Trophoblast cell (in vitro differentiated cells and primary cell): ENCODE measurements around the gene WASF3.
A peak's percentile ranks its signal among the peaks of the same experiment; 100 is the strongest.

Experiments used
- DNase-seq, 2 donors: peaks; one replicate each; pipeline ENCODE4 v3.0.0-alpha.2; 2016
- H2AFZ ChIP-seq: 2 replicates; pipeline ENCODE4 v1.6.1; 2013; ENCODE audit warnings: low read length, moderate library complexity, mild to moderate bottlenecking; ENCODE audit not compliant: insufficient read depth, poor library complexity
- H2AK5ac ChIP-seq: 2 replicates; pipeline ENCODE4 v1.6.1; 2013; ENCODE audit warnings: mild to moderate bottlenecking, low read length
- H2BK120ac ChIP-seq: 2 replicates; pipeline ENCODE4 v1.6.1; 2013; ENCODE audit warnings: low read length, mild to moderate bottlenecking, moderate library complexity; ENCODE audit not compliant: insufficient read depth, poor library complexity
- H2BK12ac ChIP-seq: 2 replicates; pipeline ENCODE4 v1.6.1; 2013; ENCODE audit warnings: mild to moderate bottlenecking, low read length, moderate library complexity
- H2BK5ac ChIP-seq: 2 replicates; pipeline ENCODE4 v1.6.1; 2013; ENCODE audit warnings: low read length, low read depth, moderate library complexity, mild to moderate bottlenecking; ENCODE audit not compliant: poor library complexity
- H3K14ac ChIP-seq: 2 replicates; pipeline ENCODE4 v1.6.1; 2013; ENCODE audit warnings: mild to moderate bottlenecking, low read length
- H3K18ac ChIP-seq: 2 replicates; pipeline ENCODE4 v1.6.1; 2013; ENCODE audit warnings: mild to moderate bottlenecking, low read length
- H3K23ac ChIP-seq: 2 replicates; pipeline ENCODE4 v1.6.1; 2013; ENCODE audit warnings: low read length
- H3K27ac ChIP-seq: 2 replicates; pipeline ENCODE4 v1.5.1; 2013; ENCODE audit warnings: low read depth, mild to moderate bottlenecking, inconsistent platforms, low read length, moderate library complexity
- H3K27me3 ChIP-seq: 2 replicates; pipeline ENCODE4 v1.6.1; 2013; ENCODE audit warnings: inconsistent platforms, mild to moderate bottlenecking, low read length, moderate library complexity; ENCODE audit not compliant: insufficient read depth
- H3K36me3 ChIP-seq, 2 experiments: 1 replicate in 1 of 2; 2 replicates in 1 of 2; pipeline ENCODE4 v1.6.1; 2013; ENCODE audit warnings: low read length in 2 of 2, mild to moderate bottlenecking in 2 of 2, moderate library complexity in 1 of 2; ENCODE audit not compliant: insufficient read depth in 2 of 2, control insufficient read depth in 1 of 2
- H3K4ac ChIP-seq: 2 replicates; pipeline ENCODE4 v1.6.1; 2013; ENCODE audit warnings: low read depth, mild to moderate bottlenecking, low read length, moderate library complexity
- H3K4me1 ChIP-seq, 2 experiments: 1 replicate in 1 of 2; 2 replicates in 1 of 2; pipeline ENCODE4 v1.6.1; 2013; ENCODE audit warnings: low read length in 2 of 2, mild to moderate bottlenecking in 2 of 2, moderate library complexity in 1 of 2; ENCODE audit not compliant: insufficient read depth in 2 of 2, control insufficient read depth in 1 of 2
- H3K4me2 ChIP-seq: 2 replicates; pipeline ENCODE4 v1.6.1; 2013; ENCODE audit warnings: inconsistent platforms, mild to moderate bottlenecking, low read length, moderate library complexity
- H3K4me3 ChIP-seq: 2 replicates; pipeline ENCODE4 v1.5.1; 2013; ENCODE audit warnings: mild to moderate bottlenecking, low read depth, low read length, inconsistent platforms
- H3K79me1 ChIP-seq: one replicate; pipeline ENCODE4 v1.6.1; 2013; ENCODE audit warnings: low read length
- H3K79me2 ChIP-seq: 2 replicates; pipeline ENCODE4 v1.6.1; 2013; ENCODE audit warnings: low read length, mild to moderate bottlenecking; ENCODE audit not compliant: control insufficient read depth, insufficient read depth, poor library complexity
- H3K9ac ChIP-seq: 2 replicates; pipeline ENCODE4 v1.6.1; 2013; ENCODE audit warnings: mild to moderate bottlenecking, low read length
- H3K9me3 ChIP-seq: 2 replicates; pipeline ENCODE4 v1.6.1; 2013; ENCODE audit warnings: low read depth, mild to moderate bottlenecking, control low read depth, inconsistent platforms, low read length; ENCODE audit not compliant: insufficient read depth
- H4K12ac ChIP-seq: 2 replicates; pipeline ENCODE4 v1.6.1; 2013; ENCODE audit warnings: low read depth, mild to moderate bottlenecking, low read length, moderate library complexity
- H4K8ac ChIP-seq: 2 replicates; pipeline ENCODE4 v1.6.1; 2013; ENCODE audit warnings: low read depth, mild to moderate bottlenecking, low read length, moderate library complexity
- H4K91ac ChIP-seq: one replicate; pipeline ENCODE4 v1.6.1; 2013; ENCODE audit warnings: low read depth, mild to moderate bottlenecking, low read length, moderate library complexity
- WGBS: extraction: QIAGEN DNeasy Blood & Tissue Kit; methylation state at CpG from one replicate; pipeline ENCODE4 v1.1.7; 2013; ENCODE audit warnings: missing lambda C conversion rate; ENCODE audit not compliant: insufficient read length, insufficient coverage; ENCODE audit errors: extremely low coverage; 5-methylcytosine and 5-hydroxymethylcytosine counted together

Gene WASF3

GRCh38 chr13:26718146-26718545 lies 160.7 kb downstream of the WASF3 start:
- Histone ChIP-seq H3K79me1 (no peaks in the 10 kb centered on the region), H3K27me3 (no peaks in the 10 kb centered on the region), H3K27ac (no peak overlapping the region), H3K36me3 (no peaks in the 10 kb centered on the region), H3K18ac (no peak overlapping the region), H3K9ac (no peak overlapping the region), H3K4me3 (no peak overlapping the region), H2AFZ (no peak overlapping the region), H2BK5ac (no peak overlapping the region), H2AK5ac (no peak overlapping the region), H2BK12ac (no peak overlapping the region), H4K8ac (no peak overlapping the region), H3K79me2 (no peaks in the 10 kb centered on the region), H3K4ac (no peak overlapping the region), H2BK120ac (no peak overlapping the region), H4K91ac (no peak overlapping the region), H3K9me3 (peaks cover 3% of the 10 kb centered on the region), H3K14ac (no peak overlapping the region), H3K4me2 (no peak overlapping the region), H3K4me1 (no peaks in the 10 kb centered on the region), H3K23ac (no peak overlapping the region), H4K12ac (no peak overlapping the region)
- DNase-seq: no peak
- no CpG with 5 or more reads among the region's 8 CpGs for WGBS

GRCh38 chr13:26718872-26719271 lies 161.4 kb downstream of the WASF3 start:
- H2BK120ac ChIP-seq: no peak overlapping the region
- no peak overlapping the region for H3K14ac ChIP-seq
- H2BK12ac ChIP-seq: no peak overlapping the region
- H4K8ac ChIP-seq: no peak overlapping the region
- no peak overlapping the region for H3K18ac ChIP-seq
- H3K4me2 ChIP-seq: no peak overlapping the region
- H2AFZ ChIP-seq: no peak overlapping the region
- no peak overlapping the region for H2BK5ac ChIP-seq
- H3K23ac ChIP-seq: no peak overlapping the region
- no peak overlapping the region for H3K9ac ChIP-seq
- no peak overlapping the region for H4K12ac ChIP-seq
- H2AK5ac ChIP-seq: no peak overlapping the region
- no peak for DNase-seq
- no peak overlapping the region for H3K4ac ChIP-seq
- H3K79me2 ChIP-seq: no peaks in the 10 kb centered on the region
- no CpG with 5 or more reads among the region's 5 CpGs for WGBS
- peaks cover 3% of the 10 kb centered on the region for H3K9me3 ChIP-seq
- no peaks in the 10 kb centered on the region for H3K27me3 ChIP-seq
- H3K4me1 ChIP-seq: no peaks in the 10 kb centered on the region
- peak overlapping the region; percentile 30 for H3K4me3 ChIP-seq
- H3K36me3 ChIP-seq: no peaks in the 10 kb centered on the region
- H3K27ac ChIP-seq: no peak overlapping the region
- H4K91ac ChIP-seq: no peak overlapping the region
- no peaks in the 10 kb centered on the region for H3K79me1 ChIP-seq

- Histone ChIP-seq H3K18ac (no peak overlapping the region), H3K4me2 (no peak overlapping the region), H2AK5ac (no peak overlapping the region), H3K27me3 (no peaks in the 10 kb centered on the region), H2BK120ac (no peak overlapping the region), H4K8ac (no peak overlapping the region), H3K4me3 (peak overlapping the region; percentile 30), H4K91ac (no peak overlapping the region), H3K9me3 (peaks cover 3% of the 10 kb centered on the region), H3K79me1 (no peaks in the 10 kb centered on the region), H3K9ac (no peak overlapping the region), H4K12ac (no peak overlapping the region), H3K27ac (no peak overlapping the region), H2BK12ac (no peak overlapping the region), H3K4me1 (no peaks in the 10 kb centered on the region), H3K23ac (no peak overlapping the region), H3K36me3 (no peaks in the 10 kb centered on the region), H2AFZ (no peak overlapping the region), H3K14ac (no peak overlapping the region), H2BK5ac (no peak overlapping the region), H3K4ac (no peak overlapping the region), H3K79me2 (no peaks in the 10 kb centered on the region)
- no CpG with 5 or more reads among the region's 5 CpGs for WGBS
- DNase-seq: no peak
Measured at GRCh38 chr13:26719356-26719945, 162.0 kb downstream of the WASF3 start.

GRCh38 chr13:26721251-26722121 lies 164.0 kb downstream of the WASF3 start:
- no peak overlapping the region for H4K91ac ChIP-seq
- no peak overlapping the region for H2AK5ac ChIP-seq
- no CpG with 5 or more reads among the region's 26 CpGs for WGBS
- H3K14ac ChIP-seq: no peak overlapping the region
- no peak overlapping the region for H2BK120ac ChIP-seq
- H3K9ac ChIP-seq: no peak overlapping the region
- H4K12ac ChIP-seq: no peak overlapping the region
- H3K79me2 ChIP-seq: no peaks in the 10 kb centered on the region
- no peak overlapping the region for H3K18ac ChIP-seq
- no peak overlapping the region for H4K8ac ChIP-seq
- H3K4me1 ChIP-seq: no peaks in the 10 kb centered on the region
- peaks cover 3% of the 10 kb centered on the region for H3K9me3 ChIP-seq
- no peaks in the 10 kb centered on the region for H3K79me1 ChIP-seq
- no peak overlapping the region for H3K4ac ChIP-seq
- no peaks in the 10 kb centered on the region for H3K36me3 ChIP-seq
- no peak for DNase-seq
- H2BK12ac ChIP-seq: no peak overlapping the region
- no peak overlapping the region for H3K27ac ChIP-seq
- no peak overlapping the region for H3K4me3 ChIP-seq
- no peaks in the 10 kb centered on the region for H3K27me3 ChIP-seq
- H2AFZ ChIP-seq: no peak overlapping the region
- no peak overlapping the region for H3K23ac ChIP-seq
- H2BK5ac ChIP-seq: no peak overlapping the region
- no peak overlapping the region for H3K4me2 ChIP-seq
